ENCODE measurements around the gene NOP58. TPM values are rescaled to one million over a fixed set of nuclear protein-coding genes. Genes with fewer than 3 reads are reported as not detected.

Gene NOP58
- total RNA-seq, 2 experiments from 2014 or later: 161 to 170 TPM

GRCh38 chr2:202249521-202250253 lies 15.9 kb upstream of the NOP58 start:
- no peak for DNase-seq
- CTCF ChIA-PET: no interaction called here
- intact Hi-C loops (cut with micrococcal nuclease): no loop called here
- Mint-ChIP-seq H3K4me3 (no peak overlapping the region), H3K4me1 (ENCODE audit: low read depth) (peaks cover 7% of the 10 kb centered on the region), H3K27ac (peak overlapping the region; percentile 3), H3K9me3 (no peaks in the 10 kb centered on the region), H3K27me3 (no peaks in the 10 kb centered on the region), H3K36me3 (ENCODE audit: low read depth) (no peaks in the 10 kb centered on the region)
- TF ChIP-seq CTCF (IDR thresholded peaks at IDR 0.05): no peak
- POLR2A ChIA-PET: interaction anchor here (0.6 to 1.9 kb wide), 2 partner anchors 12 to 39 kb away, joined by 3 to 5 read pairs; no protein-coding TSS in a partner anchor
- ATAC-seq: no peak

GRCh38 chr2:202251494-202251893 lies 14.1 kb upstream of the NOP58 start:
- POLR2A ChIA-PET: interaction anchor here (0.6 to 1.2 kb wide), 2 partner anchors 13 to 39 kb away, joined by 5 read pairs; no protein-coding TSS in a partner anchor
- H3K27me3 Mint-ChIP-seq: no peaks in the 10 kb centered on the region
- ATAC-seq (no peak), DNase-seq (no peak)
- no peak for TF ChIP-seq CTCF (IDR thresholded peaks at IDR 0.05)
- intact Hi-C loops (cut with micrococcal nuclease): no loop called here
- no peaks in the 10 kb centered on the region for H3K36me3 Mint-ChIP-seq (ENCODE audit: low read depth)
- H3K4me1 Mint-ChIP-seq (ENCODE audit: low read depth): peaks cover 7% of the 10 kb centered on the region
- H3K27ac Mint-ChIP-seq: no peak overlapping the region
- CTCF ChIA-PET: interaction anchor here (1.3 kb wide), 1 partner anchor 13 kb away, joined by 3 read pairs; no protein-coding TSS in a partner anchor
- no peak overlapping the region for H3K4me3 Mint-ChIP-seq
- H3K9me3 Mint-ChIP-seq: no peaks in the 10 kb centered on the region

GRCh38 chr2:202261531-202261930 lies 4.0 kb upstream of the NOP58 start:
- peaks cover 3% of the 10 kb centered on the region for H3K4me1 Mint-ChIP-seq (ENCODE audit: low read depth)
- intact Hi-C loops (cut with micrococcal nuclease): no loop called here
- ChIA-PET CTCF (no interaction called here), POLR2A (no interaction called here)
- H3K27ac Mint-ChIP-seq: no peak overlapping the region
- no peaks in the 10 kb centered on the region for H3K36me3 Mint-ChIP-seq (ENCODE audit: low read depth)
- no peaks in the 10 kb centered on the region for H3K27me3 Mint-ChIP-seq
- no peak for DNase-seq
- no peak for TF ChIP-seq CTCF (IDR thresholded peaks at IDR 0.05)
- no peak overlapping the region for H3K4me3 Mint-ChIP-seq
- ATAC-seq: no peak
- no peaks in the 10 kb centered on the region for H3K9me3 Mint-ChIP-seq

GRCh38 chr2:202267495-202267894 lies 1.9 kb downstream of the NOP58 start:
- H3K9me3 Mint-ChIP-seq: no peaks in the 10 kb centered on the region
- H3K27me3 Mint-ChIP-seq: no peaks in the 10 kb centered on the region
- H3K36me3 Mint-ChIP-seq (ENCODE audit: low read depth): peaks cover 19% of the 10 kb centered on the region
- intact Hi-C loops (cut with micrococcal nuclease): no loop called here
- no peak overlapping the region for H3K4me3 Mint-ChIP-seq
- H3K4me1 Mint-ChIP-seq (ENCODE audit: low read depth): peaks cover 27% of the 10 kb centered on the region
- H3K27ac Mint-ChIP-seq: no peak overlapping the region
- ChIA-PET POLR2A (interaction anchor here (0.6 to 11.4 kb wide), 12 partner anchors 15 to 1598 kb away, joined by 3 to 234 read pairs (median 4); partner anchors contain the start of gene SUMO1), CTCF (interaction anchor here (1.2 kb wide), 1 partner anchor 11 kb away, joined by 3 read pairs; no protein-coding TSS in a partner anchor)
- DNase-seq (no peak), ATAC-seq (no peak)
- no peak for TF ChIP-seq CTCF (IDR thresholded peaks at IDR 0.05)

GRCh38 chr2:202269585-202269984 lies 4.0 kb downstream of the NOP58 start:
- H3K27ac Mint-ChIP-seq: peak overlapping the region; percentile 79
- ChIA-PET CTCF (no interaction called here), POLR2A (interaction anchor here (0.9 to 11.4 kb wide), 6 partner anchors 12 to 1405 kb away, joined by 3 to 234 read pairs (median 5); partner anchors contain the start of genes CLK1 and SUMO1)
- H3K36me3 Mint-ChIP-seq (ENCODE audit: low read depth): peaks cover 22% of the 10 kb centered on the region
- H3K27me3 Mint-ChIP-seq: no peaks in the 10 kb centered on the region
- no peak for TF ChIP-seq CTCF (IDR thresholded peaks at IDR 0.05)
- DNase-seq (peak; percentile 31), ATAC-seq (no peak)
- H3K4me1 Mint-ChIP-seq (ENCODE audit: low read depth): peaks cover 33% of the 10 kb centered on the region
- H3K9me3 Mint-ChIP-seq: no peaks in the 10 kb centered on the region
- intact Hi-C loops (cut with micrococcal nuclease): no loop called here
- peak overlapping the region; percentile 68 for H3K4me3 Mint-ChIP-seq

Data from activated CD8-positive, alpha-beta T cell treated with anti-CD3 and anti-CD28 coated beads for 36 hours (primary cell).